ENCODE data around the gene FCF1. TPM values are rescaled to one million over a fixed set of nuclear protein-coding genes. Genes with fewer than 3 reads are reported as not detected.

Gene FCF1
- polyA plus RNA-seq, 1 experiment: 78.5 TPM

- ChIA-PET CTCF (interaction anchor here (1.7 kb wide), 1 partner anchor 28 kb away, joined by 5 read pairs; the partner anchor contains the start of gene YLPM1), POLR2A (interaction anchor here (0.6 kb wide), 1 partner anchor 335 kb away, joined by 4 read pairs; no protein-coding TSS in a partner anchor)
- peaks cover 2% of the 10 kb centered on the region; the same call in 1 of the 2 replicates for H3K9me3 ChIP-seq (ENCODE audit: control insufficient read depth, insufficient read depth, low read length)
- no peak for TF ChIP-seq CTCF (IDR thresholded peaks at IDR 0.05; ENCODE audit: low read depth, low read length)
- no peak overlapping the region for H3K4me3 ChIP-seq (ENCODE audit: low read depth, low read length)
- DNase-seq (ENCODE audit: low read depth, low spot score): no peak
- H3K27ac ChIP-seq (ENCODE audit: low read depth, low read length): no peak overlapping the region
- H3K27me3 ChIP-seq (ENCODE audit: control insufficient read depth, insufficient read depth, low read length): no peaks in the 10 kb centered on the region
Observed at GRCh38 chr14:74735125-74735524, 22.2 kb downstream of the FCF1 start.

DNA sequence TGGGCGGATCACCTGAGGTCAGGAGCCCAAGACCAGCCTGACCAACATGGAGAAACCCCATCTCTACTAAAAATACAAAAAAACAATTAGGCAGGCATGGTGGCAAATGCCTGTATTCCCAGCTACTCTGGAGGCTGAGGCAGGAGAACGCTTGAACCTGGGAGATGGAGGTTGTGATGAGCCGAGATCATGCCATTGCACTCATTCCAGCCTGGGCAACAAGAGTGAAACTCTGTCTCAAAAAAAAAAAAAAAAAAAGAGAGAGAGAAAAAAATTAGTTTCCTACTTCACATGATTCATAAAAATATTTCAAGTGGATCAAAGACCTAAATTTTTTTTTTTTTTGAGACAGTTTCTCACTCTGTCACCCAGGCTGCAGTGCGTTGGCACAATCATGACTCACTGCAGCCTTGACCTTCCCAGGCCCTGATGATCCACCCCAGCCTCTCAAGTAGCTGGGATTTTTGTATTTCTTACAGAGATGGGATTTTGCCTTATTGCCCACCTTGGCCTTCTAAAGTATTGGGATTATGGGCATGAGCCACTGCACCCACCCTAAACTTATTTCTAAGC lies 24.9 kb downstream of the FCF1 start:
- Histone ChIP-seq H3K27ac (ENCODE audit: low read depth, low read length) (no peak overlapping the region), H3K4me3 (ENCODE audit: low read depth, low read length) (no peak overlapping the region), H3K27me3 (ENCODE audit: control insufficient read depth, insufficient read depth, low read length) (no peaks in the 10 kb centered on the region), H3K9me3 (ENCODE audit: control insufficient read depth, insufficient read depth, low read length) (peaks cover 2% of the 10 kb centered on the region; the same call in 1 of the 2 replicates)
- POLR2A ChIA-PET: no interaction called here
- DNase-seq (ENCODE audit: low read depth, low spot score): no peak
- CTCF ChIA-PET: interaction anchor here (0.7 to 1.1 kb wide), 2 partner anchors 12 to 468 kb away, joined by 3 to 6 read pairs; no protein-coding TSS in a partner anchor
- TF ChIP-seq CTCF (IDR thresholded peaks at IDR 0.05; ENCODE audit: low read depth, low read length): no peak

GRCh38 chr14:74739293-74740030 lies 26.5 kb downstream of the FCF1 start:
- Histone ChIP-seq H3K4me3 (ENCODE audit: low read depth, low read length) (no peak overlapping the region), H3K9me3 (ENCODE audit: control insufficient read depth, insufficient read depth, low read length) (peaks cover 2% of the 10 kb centered on the region; the same call in 1 of the 2 replicates), H3K27ac (ENCODE audit: low read depth, low read length) (no peak overlapping the region), H3K27me3 (ENCODE audit: control insufficient read depth, insufficient read depth, low read length) (no peaks in the 10 kb centered on the region)
- DNase-seq (ENCODE audit: low read depth, low spot score): no peak
- POLR2A ChIA-PET: no interaction called here
- CTCF ChIA-PET: no interaction called here
- no peak for TF ChIP-seq CTCF (IDR thresholded peaks at IDR 0.05; ENCODE audit: low read depth, low read length)

DNA sequence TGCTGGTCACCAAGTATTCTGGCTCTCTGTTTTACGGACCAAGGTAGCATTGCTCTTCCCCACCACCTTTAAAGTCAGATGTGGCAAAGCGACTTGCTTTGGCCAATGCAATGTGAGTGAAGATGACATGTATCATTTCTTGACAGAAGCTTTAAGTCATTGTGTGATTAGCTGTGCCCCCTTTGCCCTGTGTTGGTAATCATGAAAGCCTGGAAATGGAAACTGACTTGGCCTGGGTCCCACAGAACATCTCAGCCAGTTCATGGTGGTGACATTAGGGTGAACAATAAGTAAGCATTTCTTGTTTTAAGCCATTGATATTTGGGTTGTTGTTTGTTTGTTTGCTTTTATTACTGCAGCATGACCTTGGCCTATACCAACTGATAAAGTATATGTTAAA lies 34.3 kb downstream of the FCF1 start:
- H3K27me3 ChIP-seq (ENCODE audit: control insufficient read depth, insufficient read depth, low read length): no peaks in the 10 kb centered on the region
- DNase-seq (ENCODE audit: low read depth, low spot score): no peak

More for the DNA sequence above, 34.3 kb downstream of the FCF1 start:
- Histone ChIP-seq H3K9me3 (ENCODE audit: control insufficient read depth, insufficient read depth, low read length) (no peaks in the 10 kb centered on the region; the same call in 1 of the 2 replicates), H3K4me3 (ENCODE audit: low read depth, low read length) (no peak overlapping the region), H3K27ac (ENCODE audit: low read depth, low read length) (no peak overlapping the region)
- no peak for TF ChIP-seq CTCF (IDR thresholded peaks at IDR 0.05; ENCODE audit: low read depth, low read length)
- POLR2A ChIA-PET: no interaction called here
- CTCF ChIA-PET: no interaction called here
